ENCODE measurements around the gene MAN2A1. TPM values are rescaled to one million over a fixed set of nuclear protein-coding genes. Genes with fewer than 3 reads are reported as not detected.
"Not testable (repeated sequence)": the region's sequence is repeated elsewhere in the genome, so short reads cannot be mapped to it uniquely, and the experiment has no call there.

The MAN2A1 gene
- total RNA-seq, 2 experiments from 2014 or later: 50.1 to 52.3 TPM

- Mint-ChIP-seq H3K4me1 (ENCODE audit: low read depth) (no peaks in the 10 kb centered on the region), H3K4me3 (no peak overlapping the region), H3K27me3 (ENCODE audit: low read depth) (no peaks in the 10 kb centered on the region), H3K36me3 (ENCODE audit: low read depth) (peaks cover 33% of the 10 kb centered on the region), H3K27ac (no peak overlapping the region), H3K9me3 (no peaks in the 10 kb centered on the region)
- DNase-seq: no peak
- CTCF ChIA-PET: no interaction called here
- intact Hi-C loops (cut with micrococcal nuclease): no loop called here
These were observed 130.2 kb downstream of the MAN2A1 start for GRCh38 chr5:109819878-109820277.

DNA sequence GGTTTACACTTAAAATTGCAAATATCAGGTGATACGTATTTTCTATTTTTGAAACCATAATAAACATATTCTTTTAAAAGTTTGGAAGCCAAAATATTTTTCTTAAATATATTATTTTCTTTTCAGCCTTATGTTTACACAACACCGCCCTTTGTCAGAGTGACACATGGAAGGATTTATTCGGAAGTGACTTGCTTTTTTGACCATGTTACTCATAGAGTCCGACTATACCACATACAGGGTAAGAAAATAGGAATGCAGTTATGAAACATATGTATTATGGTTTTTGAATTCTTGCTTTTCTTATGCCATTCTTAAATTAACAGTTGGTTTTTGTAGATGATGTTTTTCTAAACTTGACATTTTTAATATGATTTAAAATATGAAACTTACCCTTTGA lies 133.9 kb downstream of the MAN2A1 start:
- Mint-ChIP-seq H3K27me3 (ENCODE audit: low read depth) (no peaks in the 10 kb centered on the region), H3K27ac (no peak overlapping the region), H3K36me3 (ENCODE audit: low read depth) (peaks cover 56% of the 10 kb centered on the region), H3K4me3 (no peak overlapping the region), H3K4me1 (ENCODE audit: low read depth) (no peaks in the 10 kb centered on the region), H3K9me3 (no peaks in the 10 kb centered on the region)
- intact Hi-C loops (cut with micrococcal nuclease): no loop called here
- no peak for DNase-seq
- CTCF ChIA-PET: no interaction called here

DNA sequence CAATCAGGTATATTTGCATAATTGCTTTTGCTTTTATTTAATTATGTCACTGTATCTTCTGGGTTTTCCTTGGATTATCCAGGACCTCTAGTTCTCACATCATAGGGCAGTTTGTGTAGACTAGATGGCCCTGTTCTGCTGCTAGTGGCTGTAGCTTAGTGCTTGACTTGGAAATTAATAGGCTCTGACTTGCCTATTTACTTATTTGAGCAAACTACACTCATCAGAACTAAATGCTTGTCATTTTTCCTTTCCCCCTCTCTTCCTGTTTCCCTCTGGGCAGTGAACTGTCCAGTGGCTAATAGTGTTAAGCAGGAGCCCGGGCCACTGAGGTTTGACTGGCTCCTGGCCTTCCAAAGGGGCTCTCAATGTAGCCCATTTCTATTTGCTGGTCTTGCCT lies 135.7 kb downstream of the MAN2A1 start:
- Mint-ChIP-seq H3K4me3 (no peak overlapping the region), H3K27me3 (ENCODE audit: low read depth) (no peaks in the 10 kb centered on the region), H3K9me3 (no peaks in the 10 kb centered on the region), H3K4me1 (ENCODE audit: low read depth) (no peaks in the 10 kb centered on the region), H3K36me3 (ENCODE audit: low read depth) (peaks cover 61% of the 10 kb centered on the region), H3K27ac (no peak overlapping the region)
- intact Hi-C loops (cut with micrococcal nuclease): no loop called here
- no peak for DNase-seq
- CTCF ChIA-PET: no interaction called here

- H3K27me3 Mint-ChIP-seq (ENCODE audit: low read depth): no peaks in the 10 kb centered on the region
- CTCF ChIA-PET: no interaction called here
- intact Hi-C loops (cut with micrococcal nuclease): no loop called here
- DNase-seq: no peak
- H3K27ac Mint-ChIP-seq: no peak overlapping the region
- H3K36me3 Mint-ChIP-seq (ENCODE audit: low read depth): peaks cover 61% of the 10 kb centered on the region
- peaks cover 2% of the 10 kb centered on the region for H3K9me3 Mint-ChIP-seq
- no peak overlapping the region for H3K4me3 Mint-ChIP-seq
- H3K4me1 Mint-ChIP-seq (ENCODE audit: low read depth): peaks cover 7% of the 10 kb centered on the region
These were observed 136.7 kb downstream of the MAN2A1 start for GRCh38 chr5:109826426-109826825.

DNA sequence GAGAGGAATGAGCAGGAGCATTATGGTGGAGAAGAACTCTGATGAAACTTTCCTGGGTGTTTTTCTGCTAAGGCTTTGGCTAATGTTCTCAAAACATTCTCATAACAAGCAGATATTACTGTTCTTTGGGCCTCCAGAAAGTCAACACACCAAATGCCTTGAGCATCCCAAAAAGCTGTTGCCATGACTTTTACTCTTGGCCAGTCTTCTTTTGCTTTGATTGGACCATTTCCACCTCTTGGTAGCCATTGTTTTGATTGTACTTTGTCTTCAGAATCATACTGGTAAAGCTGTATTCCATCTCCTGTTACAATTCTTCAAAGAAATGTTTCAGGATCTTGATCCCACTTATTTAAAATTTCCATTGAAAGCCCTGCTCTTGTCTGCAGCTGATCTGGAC lies 139.6 kb downstream of the MAN2A1 start:
- no peak for DNase-seq
- no peak overlapping the region for H3K27ac Mint-ChIP-seq

GRCh38 chr5:109830955-109831502 lies 141.3 kb downstream of the MAN2A1 start:
- CTCF ChIA-PET: no interaction called here
- H3K4me3 Mint-ChIP-seq: no peak overlapping the region
- H3K27ac Mint-ChIP-seq: no peak overlapping the region
- H3K36me3 Mint-ChIP-seq (ENCODE audit: low read depth): peaks cover 64% of the 10 kb centered on the region
- intact Hi-C loops (cut with micrococcal nuclease): no loop called here
- no peak for DNase-seq
- H3K27me3 Mint-ChIP-seq (ENCODE audit: low read depth): no peaks in the 10 kb centered on the region
- peaks cover 17% of the 10 kb centered on the region for H3K4me1 Mint-ChIP-seq (ENCODE audit: low read depth)
- H3K9me3 Mint-ChIP-seq: peaks cover 9% of the 10 kb centered on the region

More for the DNA sequence above, 139.6 kb downstream of the MAN2A1 start:
- Mint-ChIP-seq H3K4me3 (no peak overlapping the region), H3K36me3 (ENCODE audit: low read depth) (peaks cover 63% of the 10 kb centered on the region), H3K4me1 (ENCODE audit: low read depth) (peaks cover 12% of the 10 kb centered on the region), H3K9me3 (peaks cover 9% of the 10 kb centered on the region), H3K27me3 (ENCODE audit: low read depth) (no peaks in the 10 kb centered on the region)
- intact Hi-C loops (cut with micrococcal nuclease): no loop called here
- CTCF ChIA-PET: interaction anchor here (0.6 kb wide), 1 partner anchor 48 kb away, joined by 3 read pairs; no protein-coding TSS in a partner anchor

GRCh38 chr5:109832207-109833188 lies 142.8 kb downstream of the MAN2A1 start:
- Mint-ChIP-seq H3K36me3 (ENCODE audit: low read depth) (peaks cover 61% of the 10 kb centered on the region), H3K4me1 (ENCODE audit: low read depth) (peaks cover 17% of the 10 kb centered on the region)
- DNase-seq; H3K27ac Mint-ChIP-seq; intact Hi-C loops (cut with micrococcal nuclease); CTCF ChIA-PET; H3K9me3 Mint-ChIP-seq; H3K27me3 Mint-ChIP-seq (ENCODE audit: low read depth); H3K4me3 Mint-ChIP-seq: not testable (repeated sequence)

GRCh38 chr5:109833946-109834345 lies 144.2 kb downstream of the MAN2A1 start:
- intact Hi-C loops (cut with micrococcal nuclease): no loop called here
- H3K4me3 Mint-ChIP-seq: no peak overlapping the region
- peaks cover 9% of the 10 kb centered on the region for H3K9me3 Mint-ChIP-seq
- CTCF ChIA-PET: no interaction called here
- H3K27me3 Mint-ChIP-seq (ENCODE audit: low read depth): no peaks in the 10 kb centered on the region
- H3K27ac Mint-ChIP-seq: no peak overlapping the region
- peaks cover 55% of the 10 kb centered on the region for H3K36me3 Mint-ChIP-seq (ENCODE audit: low read depth)
- DNase-seq: no peak
- H3K4me1 Mint-ChIP-seq (ENCODE audit: low read depth): peaks cover 17% of the 10 kb centered on the region

- Mint-ChIP-seq H3K27ac (no peak overlapping the region), H3K27me3 (ENCODE audit: low read depth) (no peaks in the 10 kb centered on the region), H3K36me3 (ENCODE audit: low read depth) (peaks cover 59% of the 10 kb centered on the region), H3K4me3 (no peak overlapping the region), H3K9me3 (peaks cover 7% of the 10 kb centered on the region), H3K4me1 (ENCODE audit: low read depth) (peaks cover 10% of the 10 kb centered on the region)
- DNase-seq: no peak
- intact Hi-C loops (cut with micrococcal nuclease): no loop called here
- CTCF ChIA-PET: no interaction called here
These were observed 146.6 kb downstream of the MAN2A1 start for GRCh38 chr5:109836280-109836679.

GRCh38 chr5:109837231-109837861 lies 147.6 kb downstream of the MAN2A1 start:
- no peaks in the 10 kb centered on the region for H3K27me3 Mint-ChIP-seq (ENCODE audit: low read depth)
- DNase-seq: no peak
- H3K36me3 Mint-ChIP-seq (ENCODE audit: low read depth): peaks cover 62% of the 10 kb centered on the region
- CTCF ChIA-PET: interaction anchor here (1.2 kb wide), 1 partner anchor 788 kb away, joined by 3 read pairs; no protein-coding TSS in a partner anchor
- intact Hi-C loops (cut with micrococcal nuclease): no loop called here
- no peak overlapping the region for H3K4me3 Mint-ChIP-seq
- peaks cover 5% of the 10 kb centered on the region for H3K9me3 Mint-ChIP-seq
- H3K27ac Mint-ChIP-seq: no peak overlapping the region
- H3K4me1 Mint-ChIP-seq (ENCODE audit: low read depth): peaks cover 10% of the 10 kb centered on the region

GRCh38 chr5:109838157-109838556 lies 148.4 kb downstream of the MAN2A1 start:
- H3K27me3 Mint-ChIP-seq (ENCODE audit: low read depth): no peaks in the 10 kb centered on the region
- CTCF ChIA-PET: no interaction called here
- intact Hi-C loops (cut with micrococcal nuclease): no loop called here
- peaks cover 2% of the 10 kb centered on the region for H3K9me3 Mint-ChIP-seq
- no peak overlapping the region for H3K27ac Mint-ChIP-seq
- no peak overlapping the region for H3K4me3 Mint-ChIP-seq
- peaks cover 10% of the 10 kb centered on the region for H3K4me1 Mint-ChIP-seq (ENCODE audit: low read depth)
- H3K36me3 Mint-ChIP-seq (ENCODE audit: low read depth): peaks cover 62% of the 10 kb centered on the region
- no peak for DNase-seq

GRCh38 chr5:109844148-109844547 lies 154.4 kb downstream of the MAN2A1 start:
- intact Hi-C loops (cut with micrococcal nuclease): no loop called here

More at GRCh38 chr5:109844148-109844547, 154.4 kb downstream of the MAN2A1 start:
- Mint-ChIP-seq H3K4me3 (no peak overlapping the region), H3K27ac (no peak overlapping the region), H3K36me3 (ENCODE audit: low read depth) (peaks cover 74% of the 10 kb centered on the region), H3K27me3 (ENCODE audit: low read depth) (no peaks in the 10 kb centered on the region), H3K4me1 (ENCODE audit: low read depth) (peaks cover 30% of the 10 kb centered on the region), H3K9me3 (peaks cover 7% of the 10 kb centered on the region)
- CTCF ChIA-PET: interaction anchor here (0.6 to 0.7 kb wide), 4 partner anchors 9 to 650 kb away, joined by 3 to 4 read pairs (median 3); no protein-coding TSS in a partner anchor
- no peak for DNase-seq

All from activated naive CD4-positive, alpha-beta T cell treated with anti-CD3 and anti-CD28 coated beads for 36 hours (primary cell).